Fibroblast of skin of back (primary cell): ENCODE data around the gene DENND10.
"Not testable (repeated sequence)": the region's sequence is repeated elsewhere in the genome, so short reads cannot be mapped to it uniquely, and the experiment has no call there.

Source experiments
- DNase-seq: peaks from one replicate; pipeline ENCODE4 v3.0.0-alpha.2; 2013

Gene DENND10

DNA sequence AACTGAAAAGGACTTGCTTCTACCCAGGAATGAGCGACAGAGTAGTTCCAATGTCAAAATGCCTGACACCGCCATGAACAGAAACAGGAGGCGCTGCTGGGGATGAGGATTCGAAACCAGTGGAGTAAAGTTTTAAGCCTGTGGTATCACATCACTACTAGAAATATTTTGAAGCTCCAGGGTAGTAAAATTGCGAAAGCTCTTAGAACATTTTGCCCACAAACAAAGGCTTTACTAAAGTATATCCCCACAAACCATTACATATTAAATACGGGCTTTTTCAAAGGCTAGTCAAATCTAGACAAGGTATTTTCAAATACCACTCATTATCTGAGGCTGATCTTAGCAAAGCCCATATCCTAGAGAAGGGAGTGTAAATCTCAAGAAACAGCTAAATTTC lies 72.3 kb downstream of the DENND10 start:
- DNase-seq, result no peak

DNA sequence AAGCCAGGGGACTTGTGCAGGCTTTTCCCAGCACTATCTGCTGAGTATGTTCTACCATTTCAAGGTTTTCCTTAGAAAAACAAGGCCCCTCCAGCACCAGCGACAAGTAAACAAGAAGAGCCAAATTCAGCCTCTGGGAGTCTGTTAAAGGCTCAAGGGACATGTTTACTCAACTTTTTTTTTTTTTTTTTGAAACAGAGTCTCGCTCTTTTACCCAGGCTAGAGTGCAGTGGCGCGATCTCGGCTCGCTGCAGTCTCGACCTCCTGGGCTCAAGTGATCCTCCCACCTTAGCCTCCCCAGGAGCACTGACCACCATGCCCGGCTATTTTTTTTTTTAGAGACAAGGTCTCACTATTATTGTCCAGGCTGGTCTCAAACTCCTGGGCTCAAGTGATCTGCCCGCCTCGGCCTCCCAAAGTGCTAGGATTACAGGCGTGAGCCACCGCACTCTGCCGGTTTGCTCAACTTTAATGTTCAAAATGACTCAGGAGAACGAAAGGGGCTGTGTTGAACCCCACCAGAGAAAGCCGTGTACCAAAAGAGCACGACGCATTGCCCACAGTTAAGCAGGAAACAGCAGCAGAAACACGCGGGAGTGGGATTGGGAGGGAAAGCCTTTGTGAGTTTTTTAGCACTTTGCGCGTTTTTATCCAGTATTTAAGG lies 73.9 kb downstream of the DENND10 start:
- DNase-seq, result no peak

DNA sequence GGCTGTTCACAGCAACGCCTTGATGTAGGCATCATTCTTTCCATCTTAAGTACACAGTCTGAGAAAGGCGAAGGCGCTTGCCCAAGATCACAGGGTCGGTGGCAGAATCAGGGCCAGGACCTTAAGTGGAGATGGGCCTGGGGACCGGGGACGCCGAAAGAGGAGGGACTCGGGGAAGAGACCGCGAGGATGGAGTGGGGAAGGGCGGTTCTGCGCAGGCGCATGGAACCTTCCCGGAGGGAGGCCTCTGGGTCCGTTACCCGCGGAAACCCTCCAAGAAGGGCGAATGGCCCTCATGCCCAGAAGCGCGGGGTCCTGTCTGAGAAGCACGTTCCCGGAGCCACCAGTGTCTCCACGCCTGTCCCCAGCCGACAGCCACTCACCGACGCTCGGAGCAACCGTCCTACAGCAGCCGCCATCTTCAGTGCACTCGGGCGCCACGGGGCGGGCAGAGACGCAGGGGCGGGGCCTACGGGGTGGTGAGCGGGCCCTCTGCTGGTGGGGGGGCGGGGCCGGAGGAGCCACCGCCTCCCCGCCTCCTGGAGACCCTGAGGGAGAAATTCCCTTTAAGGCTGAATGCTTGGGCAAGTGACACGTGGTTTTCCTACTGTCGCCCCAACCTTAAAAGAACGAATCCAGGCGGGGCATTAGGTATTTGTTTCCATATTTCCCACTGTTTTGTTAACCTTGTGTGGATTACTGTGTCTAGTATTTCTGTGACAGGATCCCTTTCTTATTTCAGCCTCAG lies 74.6 kb downstream of the DENND10 start, which contains the start of gene PRDX3:
Gene PRDX3, minus strand, starts transcription at position 441 of the 748 bp plus-strand sequence. Its CDS starts 22 bp downstream, at position 419.
- peak; percentile 92 for DNase-seq

DNA sequence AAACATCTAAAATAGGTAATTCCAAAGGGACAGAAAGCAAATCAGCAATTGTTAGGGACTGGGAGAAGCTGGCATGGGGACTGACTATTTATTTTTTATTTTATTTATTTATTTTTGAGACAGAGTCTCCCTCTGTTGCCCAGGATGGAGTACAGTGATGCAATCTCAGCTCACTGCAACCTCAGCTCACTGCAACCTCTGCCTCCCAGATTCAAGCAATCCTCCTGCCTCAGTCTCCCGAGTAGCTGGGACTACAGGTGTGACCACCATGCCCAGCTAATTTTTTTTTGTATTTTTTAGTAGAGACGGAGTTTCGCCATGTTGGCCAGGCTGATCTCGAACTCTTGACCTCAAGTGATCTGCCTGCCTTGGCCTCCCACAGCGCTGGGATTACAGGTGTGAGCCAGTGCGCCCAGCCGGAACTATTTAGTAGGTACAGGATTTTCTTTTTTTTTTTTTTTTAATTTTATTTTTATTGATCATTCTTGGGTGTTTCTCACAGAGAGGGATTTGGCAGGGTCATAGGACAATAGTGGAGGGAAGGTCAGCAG lies 77.0 kb downstream of the DENND10 start:
- not testable (repeated sequence) for DNase-seq

DNA sequence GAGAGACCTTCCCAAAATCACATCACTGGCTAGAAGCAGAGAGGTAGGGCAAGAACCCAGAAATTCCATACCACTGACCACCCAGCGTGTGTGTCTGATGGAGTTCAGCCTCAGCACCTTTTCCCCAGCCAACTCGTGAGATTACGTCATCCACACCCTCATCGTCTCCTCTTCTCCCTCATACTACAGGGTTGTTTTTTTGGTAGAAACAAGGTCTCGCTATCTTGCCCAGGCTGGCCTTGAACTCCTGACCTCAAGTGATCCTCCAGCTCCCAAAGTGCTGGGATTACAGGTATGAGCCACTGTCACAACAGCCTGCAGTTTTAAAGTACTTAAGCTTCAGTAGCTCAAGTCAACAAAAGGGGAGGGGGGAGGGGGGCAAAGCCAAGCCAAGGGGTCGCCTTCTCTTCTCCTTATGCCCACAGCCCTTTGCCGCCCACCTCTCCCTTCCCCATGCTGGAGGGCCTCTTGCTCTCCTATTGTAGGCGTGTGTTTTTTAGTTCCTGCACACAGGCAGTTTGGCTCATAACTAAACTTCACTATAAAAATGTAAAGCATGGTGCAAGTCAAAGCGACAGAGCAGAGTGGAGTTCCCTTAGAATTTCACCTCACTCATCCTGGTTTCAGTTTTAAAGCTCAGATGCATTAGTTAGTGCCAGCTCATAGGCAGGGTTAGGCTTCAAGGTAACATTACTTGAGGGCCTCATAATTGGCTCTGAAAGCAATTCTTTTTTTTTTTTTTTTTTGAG lies 79.9 kb downstream of the DENND10 start:
- DNase-seq, result no peak
